Measurements from ENCODE around the gene RILPL2.
A peak's percentile ranks its signal among the peaks of the same experiment; 100 is the strongest.
"Not testable (repeated sequence)": the region's sequence is repeated elsewhere in the genome, so short reads cannot be mapped to it uniquely, and the experiment has no call there.

The RILPL2 gene, protein sequence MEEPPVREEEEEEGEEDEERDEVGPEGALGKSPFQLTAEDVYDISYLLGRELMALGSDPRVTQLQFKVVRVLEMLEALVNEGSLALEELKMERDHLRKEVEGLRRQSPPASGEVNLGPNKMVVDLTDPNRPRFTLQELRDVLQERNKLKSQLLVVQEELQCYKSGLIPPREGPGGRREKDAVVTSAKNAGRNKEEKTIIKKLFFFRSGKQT

GRCh38 chr12:123436017-123436964 lies at the start of gene RILPL2:
RILPL2 (minus strand) TSS chr12:123436684; CDS start chr12:123436420, 264 bp downstream.
- Histone ChIP-seq H3K9me3 (ENCODE audit: insufficient read depth, low read length) (no peaks in the 10 kb centered on the region), H3K4me3 (ENCODE audit: insufficient read length, low read depth) (peak within 1 kb of the TSS; percentile 78), H3K36me3 (ENCODE audit: insufficient read depth, insufficient read length, low read length) (no peaks in the 10 kb centered on the region), H3K27me3 (ENCODE audit: insufficient read depth, insufficient read length) (peaks cover 22% of the 10 kb centered on the region), H3K9ac (ENCODE audit: insufficient read length, low read depth) (peak within 1 kb of the TSS; percentile 77), H3K4me1 (ENCODE audit: insufficient read depth, insufficient read length) (no peaks in the 10 kb centered on the region)
- DNase-seq (ENCODE audit: low read depth, low spot score): peak; percentile 35
- TF ChIP-seq ZNF274 (IDR thresholded peaks at IDR 0.05; ENCODE audit: low read depth, low read length): no peak
- TF ChIP-seq SUZ12 (IDR thresholded peaks at IDR 0.05; ENCODE audit: extremely low read depth, insufficient read depth, insufficient read length): no peak
- no peak for TF ChIP-seq YY1 (IDR thresholded peaks at IDR 0.05; ENCODE audit: insufficient read depth, insufficient read length)

- no peaks in the 10 kb centered on the region for H3K27me3 ChIP-seq (ENCODE audit: insufficient read depth, insufficient read length)
- no peak for TF ChIP-seq YY1 (IDR thresholded peaks at IDR 0.05; ENCODE audit: insufficient read depth, insufficient read length)
- no peak for TF ChIP-seq ZNF274 (IDR thresholded peaks at IDR 0.05; ENCODE audit: low read depth, low read length)
- no peak for TF ChIP-seq SUZ12 (IDR thresholded peaks at IDR 0.05; ENCODE audit: extremely low read depth, insufficient read depth, insufficient read length)
- H3K9me3 ChIP-seq (ENCODE audit: insufficient read depth, low read length): no peaks in the 10 kb centered on the region
- no peak overlapping the region for H3K9ac ChIP-seq (ENCODE audit: insufficient read length, low read depth)
- peaks cover 31% of the 10 kb centered on the region for H3K36me3 ChIP-seq (ENCODE audit: insufficient read depth, insufficient read length, low read length)
- H3K4me1 ChIP-seq (ENCODE audit: insufficient read depth, insufficient read length): peaks cover 10% of the 10 kb centered on the region
- no peak overlapping the region for H3K4me3 ChIP-seq (ENCODE audit: insufficient read length, low read depth)
- DNase-seq (ENCODE audit: low read depth, low spot score): no peak
Measured at GRCh38 chr12:123485756-123486155, 49.3 kb upstream of the RILPL2 start.

DNA sequence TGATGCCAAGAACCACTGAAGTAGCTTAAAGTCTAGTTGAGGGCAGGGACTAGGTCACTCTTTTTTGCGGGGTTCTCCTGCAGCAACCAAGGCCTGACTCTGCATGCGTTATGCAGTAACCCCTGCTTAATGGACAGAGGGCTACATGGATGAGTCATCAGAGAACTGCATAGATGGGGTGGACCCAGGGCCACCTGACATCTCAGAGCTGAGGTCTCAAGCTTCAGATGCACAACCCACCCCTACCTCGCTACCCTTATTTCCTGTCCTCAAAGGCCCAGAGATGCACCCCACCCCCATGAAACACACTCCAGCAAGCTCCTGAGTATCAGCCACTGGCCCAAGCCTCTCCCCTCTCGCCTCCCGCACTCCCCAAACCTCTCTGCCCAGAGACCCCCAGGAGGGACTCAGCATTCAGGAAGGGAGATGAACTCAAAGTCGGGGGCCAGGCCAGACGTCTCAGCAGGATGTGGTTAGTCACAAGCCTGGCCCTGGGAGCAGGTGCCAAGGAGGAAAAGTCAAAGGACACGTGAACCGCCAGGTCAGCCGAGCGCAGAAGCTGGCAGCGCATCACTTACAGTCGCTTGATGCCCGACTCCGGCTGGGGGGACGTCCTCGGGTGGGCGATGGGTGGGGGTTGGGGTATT lies 47.2 kb upstream of the RILPL2 start:
- H3K9ac ChIP-seq (ENCODE audit: insufficient read length, low read depth): no peak overlapping the region
- TF ChIP-seq ZNF274 (IDR thresholded peaks at IDR 0.05; ENCODE audit: low read depth, low read length) (no peak), SUZ12 (IDR thresholded peaks at IDR 0.05; ENCODE audit: extremely low read depth, insufficient read depth, insufficient read length) (no peak), YY1 (IDR thresholded peaks at IDR 0.05; ENCODE audit: insufficient read depth, insufficient read length) (no peak)

DNA sequence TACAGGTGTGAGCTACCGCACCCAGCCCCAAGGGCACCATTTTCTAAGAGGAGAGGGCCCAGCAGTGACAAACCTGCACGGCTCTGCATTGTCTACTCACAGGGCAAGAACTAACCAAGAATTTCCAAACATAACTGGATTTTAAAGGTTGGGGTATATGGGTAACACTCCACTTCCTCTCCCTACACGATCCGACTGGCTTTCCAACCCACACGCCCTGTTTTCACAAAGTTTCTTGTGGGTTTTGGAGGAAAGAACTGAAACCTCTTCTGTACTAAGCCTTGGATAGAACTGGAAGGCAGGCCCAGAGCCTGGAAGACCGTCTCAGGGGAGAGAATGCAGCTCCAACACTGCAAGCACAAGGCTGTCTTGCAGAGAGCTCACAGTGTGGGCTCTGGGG lies 46.4 kb upstream of the RILPL2 start:
- Histone ChIP-seq H3K9ac (ENCODE audit: insufficient read length, low read depth) (no peak overlapping the region), H3K36me3 (ENCODE audit: insufficient read depth, insufficient read length, low read length) (peaks cover 49% of the 10 kb centered on the region), H3K9me3 (ENCODE audit: insufficient read depth, low read length) (no peaks in the 10 kb centered on the region), H3K4me3 (ENCODE audit: insufficient read length, low read depth) (no peak overlapping the region), H3K4me1 (ENCODE audit: insufficient read depth, insufficient read length) (peaks cover 6% of the 10 kb centered on the region), H3K27me3 (ENCODE audit: insufficient read depth, insufficient read length) (no peaks in the 10 kb centered on the region)
- DNase-seq (ENCODE audit: low read depth, low spot score): no peak
- no peak for TF ChIP-seq SUZ12 (IDR thresholded peaks at IDR 0.05; ENCODE audit: extremely low read depth, insufficient read depth, insufficient read length)
- no peak for TF ChIP-seq YY1 (IDR thresholded peaks at IDR 0.05; ENCODE audit: insufficient read depth, insufficient read length)
- TF ChIP-seq ZNF274 (IDR thresholded peaks at IDR 0.05; ENCODE audit: low read depth, low read length): no peak

More for the DNA sequence above, 47.2 kb upstream of the RILPL2 start:
- no peak overlapping the region for H3K4me3 ChIP-seq (ENCODE audit: insufficient read length, low read depth)
- H3K27me3 ChIP-seq (ENCODE audit: insufficient read depth, insufficient read length): no peaks in the 10 kb centered on the region
- DNase-seq (ENCODE audit: low read depth, low spot score): no peak
- no peaks in the 10 kb centered on the region for H3K9me3 ChIP-seq (ENCODE audit: insufficient read depth, low read length)
- H3K36me3 ChIP-seq (ENCODE audit: insufficient read depth, insufficient read length, low read length): peaks cover 43% of the 10 kb centered on the region
- peaks cover 7% of the 10 kb centered on the region for H3K4me1 ChIP-seq (ENCODE audit: insufficient read depth, insufficient read length)

DNA sequence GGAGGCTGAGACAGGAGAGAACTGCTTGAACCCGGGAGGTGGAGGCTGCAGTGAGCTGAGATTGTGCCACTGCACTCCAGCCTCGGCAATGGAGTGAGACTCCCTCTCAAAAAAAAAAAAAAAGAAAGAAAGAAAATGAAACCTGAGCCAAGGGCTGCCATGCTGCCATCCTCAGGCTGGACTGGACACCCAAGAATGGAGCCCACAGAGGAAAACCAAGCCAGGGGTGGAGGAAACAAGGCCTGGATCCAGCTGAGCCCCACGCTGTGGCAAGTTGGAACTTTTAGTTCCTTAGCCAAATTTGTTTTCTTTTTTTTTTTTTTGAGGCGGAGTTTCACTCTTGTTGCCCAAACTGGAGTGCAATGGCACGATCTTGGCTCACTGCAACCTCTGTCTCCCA lies 44.8 kb upstream of the RILPL2 start:
- not testable (repeated sequence) for H3K9ac ChIP-seq (ENCODE audit: insufficient read length, low read depth)

DNA sequence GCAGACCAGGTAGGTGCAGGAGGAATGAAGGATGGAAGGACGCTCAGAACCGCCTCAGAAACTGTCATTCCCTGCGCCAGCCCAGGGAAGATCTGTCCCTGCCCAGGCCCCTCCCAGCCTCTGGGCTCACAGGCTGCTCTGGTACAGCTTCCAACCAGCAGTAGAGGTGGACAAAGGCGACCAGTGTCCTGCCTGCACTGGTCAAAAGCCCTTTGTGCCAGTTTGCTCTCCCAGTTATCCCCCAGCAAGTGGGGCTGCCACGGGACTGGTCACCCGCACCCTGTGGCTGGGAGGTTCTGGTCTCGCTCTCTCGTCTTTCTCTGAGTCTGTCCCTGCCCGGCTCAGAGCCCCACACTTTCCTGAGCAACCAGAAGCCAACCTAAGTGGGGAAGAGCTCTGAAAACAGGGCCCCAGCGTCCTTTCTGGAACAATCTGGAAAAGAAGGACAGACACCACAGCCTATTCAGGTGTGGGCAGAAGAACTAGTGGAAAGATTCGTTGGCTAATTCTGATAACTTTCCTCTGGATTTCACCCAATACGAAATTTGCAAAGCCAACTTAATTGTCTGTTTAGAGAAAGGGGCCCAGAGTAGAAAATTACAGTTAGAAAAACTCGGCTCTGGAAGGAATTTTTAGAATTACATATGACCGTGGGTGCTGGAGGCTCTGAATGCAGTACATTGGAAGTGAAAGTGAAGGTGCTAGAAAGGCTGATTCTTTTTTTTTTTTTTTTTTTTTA lies 43.1 kb upstream of the RILPL2 start:
- DNase-seq (ENCODE audit: low read depth, low spot score): no peak
- TF ChIP-seq YY1 (IDR thresholded peaks at IDR 0.05; ENCODE audit: insufficient read depth, insufficient read length) (no peak), SUZ12 (IDR thresholded peaks at IDR 0.05; ENCODE audit: extremely low read depth, insufficient read depth, insufficient read length) (no peak), ZNF274 (IDR thresholded peaks at IDR 0.05; ENCODE audit: low read depth, low read length) (no peak)
- Histone ChIP-seq H3K36me3 (ENCODE audit: insufficient read depth, insufficient read length, low read length) (peaks cover 56% of the 10 kb centered on the region), H3K9me3 (ENCODE audit: insufficient read depth, low read length) (no peaks in the 10 kb centered on the region), H3K4me1 (ENCODE audit: insufficient read depth, insufficient read length) (peaks cover 4% of the 10 kb centered on the region), H3K4me3 (ENCODE audit: insufficient read length, low read depth) (no peak overlapping the region), H3K27me3 (ENCODE audit: insufficient read depth, insufficient read length) (no peaks in the 10 kb centered on the region), H3K9ac (ENCODE audit: insufficient read length, low read depth) (no peak overlapping the region)

More for the DNA sequence above, 44.8 kb upstream of the RILPL2 start:
- DNase-seq (ENCODE audit: low read depth, low spot score); H3K4me1 ChIP-seq (ENCODE audit: insufficient read depth, insufficient read length); H3K27me3 ChIP-seq (ENCODE audit: insufficient read depth, insufficient read length); H3K4me3 ChIP-seq (ENCODE audit: insufficient read length, low read depth); H3K9me3 ChIP-seq (ENCODE audit: insufficient read depth, low read length): not testable (repeated sequence)
- peaks cover 58% of the 10 kb centered on the region for H3K36me3 ChIP-seq (ENCODE audit: insufficient read depth, insufficient read length, low read length)

All from NT2/D1 (cell line).